HL-60 (cell line): ENCODE data around the gene DPP10.

Source experiments
- GABPA ChIP-seq: IDR thresholded peaks from 2 replicates; pipeline ENCODE4 v1.6.1; 2012; ENCODE audit warnings: low read depth
- POLR2AphosphoS5 ChIP-seq: IDR thresholded peaks from 2 replicates; pipeline ENCODE4 v1.6.1; 2012; ENCODE audit warnings: low read depth
- REST ChIP-seq: IDR thresholded peaks from 2 replicates; pipeline ENCODE4 v1.6.1; 2012; ENCODE audit warnings: low read depth; ENCODE audit not compliant: insufficient replicate concordance
- SPI1 ChIP-seq: IDR thresholded peaks from 2 replicates; pipeline ENCODE4 v1.6.1; 2012; ENCODE audit warnings: low read depth, mild to moderate bottlenecking, borderline replicate concordance
- TF ChIP-seq, protein P1 (sequence below): IDR thresholded peaks from one replicate; pipeline ENCODE4 v1.5.1; 2011; ENCODE audit warnings: low read length, control low read depth, inconsistent platforms; ENCODE audit not compliant: insufficient read depth

- TF ChIP-seq, protein P1, sequence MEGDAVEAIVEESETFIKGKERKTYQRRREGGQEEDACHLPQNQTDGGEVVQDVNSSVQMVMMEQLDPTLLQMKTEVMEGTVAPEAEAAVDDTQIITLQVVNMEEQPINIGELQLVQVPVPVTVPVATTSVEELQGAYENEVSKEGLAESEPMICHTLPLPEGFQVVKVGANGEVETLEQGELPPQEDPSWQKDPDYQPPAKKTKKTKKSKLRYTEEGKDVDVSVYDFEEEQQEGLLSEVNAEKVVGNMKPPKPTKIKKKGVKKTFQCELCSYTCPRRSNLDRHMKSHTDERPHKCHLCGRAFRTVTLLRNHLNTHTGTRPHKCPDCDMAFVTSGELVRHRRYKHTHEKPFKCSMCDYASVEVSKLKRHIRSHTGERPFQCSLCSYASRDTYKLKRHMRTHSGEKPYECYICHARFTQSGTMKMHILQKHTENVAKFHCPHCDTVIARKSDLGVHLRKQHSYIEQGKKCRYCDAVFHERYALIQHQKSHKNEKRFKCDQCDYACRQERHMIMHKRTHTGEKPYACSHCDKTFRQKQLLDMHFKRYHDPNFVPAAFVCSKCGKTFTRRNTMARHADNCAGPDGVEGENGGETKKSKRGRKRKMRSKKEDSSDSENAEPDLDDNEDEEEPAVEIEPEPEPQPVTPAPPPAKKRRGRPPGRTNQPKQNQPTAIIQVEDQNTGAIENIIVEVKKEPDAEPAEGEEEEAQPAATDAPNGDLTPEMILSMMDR: no peak
- no peak for TF ChIP-seq REST
- no peak for TF ChIP-seq SPI1
- no peak for TF ChIP-seq POLR2AphosphoS5
- no peak for TF ChIP-seq GABPA
Measured at GRCh38 chr2:114843963-114844362, 401.5 kb downstream of the DPP10 start.
